Suprapubic skin (tissue), 4 donors: Measurements from ENCODE around the gene TRPC4.

Source experiments
- EP300 ChIP-seq: sonication (generic); formaldehyde crosslinking; IDR thresholded peaks from one replicate; pipeline ENCODE4 v1.6.1; 2017; ENCODE audit warnings: antibody characterized with exemption
- POLR2A ChIP-seq, 2 donors: fragments of 450-650 bp; IDR thresholded peaks; one replicate each; pipeline ENCODE4 v1.6.1; 2017; ENCODE audit warnings: antibody characterized with exemption in 2 of 2, mild to moderate bottlenecking in 2 of 2, moderate library complexity in 2 of 2
- POLR2AphosphoS5 ChIP-seq, 3 donors: sonication (generic); formaldehyde crosslinking; IDR thresholded peaks; one replicate each; pipeline ENCODE4 v1.6.1; 2017; ENCODE audit warnings: antibody characterized with exemption in 3 of 3
- TF ChIP-seq, protein P1 (sequence below), 2 donors: fragments of 200-600 bp in 1 of 2; fragments of 450-650 bp in 1 of 2; sonication (generic) in 1 of 2; IDR thresholded peaks; one replicate each; pipeline ENCODE4 v1.5.1; 2016 to 2019; ENCODE audit warnings: antibody characterized with exemption in 2 of 2, mild to moderate bottlenecking in 1 of 2, moderate library complexity in 1 of 2

DNA sequence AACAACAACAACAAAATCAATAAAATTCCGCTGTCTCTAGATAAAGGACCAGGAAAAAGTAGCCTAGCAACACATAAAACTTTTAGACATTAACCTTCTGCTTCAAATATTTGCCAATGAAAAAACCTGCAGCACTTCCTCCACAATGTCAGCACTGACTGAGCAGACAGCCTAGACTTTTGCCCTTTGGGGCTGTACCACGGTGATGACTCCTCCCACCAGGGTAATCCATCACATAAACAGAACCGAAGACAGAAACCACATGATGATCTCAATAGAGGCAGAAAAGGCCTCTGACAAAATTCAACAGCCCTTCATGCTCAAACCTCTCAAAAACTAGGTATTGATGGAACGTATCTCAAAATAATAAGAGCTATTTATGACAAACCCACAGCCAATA lies 30.2 kb upstream of the TRPC4 start:
- TF ChIP-seq POLR2A (IDR thresholded peaks at IDR 0.05) (no peak), EP300 (no peak), POLR2AphosphoS5 (IDR thresholded peaks at IDR 0.05) (no peak)
- TF ChIP-seq, protein P1, sequence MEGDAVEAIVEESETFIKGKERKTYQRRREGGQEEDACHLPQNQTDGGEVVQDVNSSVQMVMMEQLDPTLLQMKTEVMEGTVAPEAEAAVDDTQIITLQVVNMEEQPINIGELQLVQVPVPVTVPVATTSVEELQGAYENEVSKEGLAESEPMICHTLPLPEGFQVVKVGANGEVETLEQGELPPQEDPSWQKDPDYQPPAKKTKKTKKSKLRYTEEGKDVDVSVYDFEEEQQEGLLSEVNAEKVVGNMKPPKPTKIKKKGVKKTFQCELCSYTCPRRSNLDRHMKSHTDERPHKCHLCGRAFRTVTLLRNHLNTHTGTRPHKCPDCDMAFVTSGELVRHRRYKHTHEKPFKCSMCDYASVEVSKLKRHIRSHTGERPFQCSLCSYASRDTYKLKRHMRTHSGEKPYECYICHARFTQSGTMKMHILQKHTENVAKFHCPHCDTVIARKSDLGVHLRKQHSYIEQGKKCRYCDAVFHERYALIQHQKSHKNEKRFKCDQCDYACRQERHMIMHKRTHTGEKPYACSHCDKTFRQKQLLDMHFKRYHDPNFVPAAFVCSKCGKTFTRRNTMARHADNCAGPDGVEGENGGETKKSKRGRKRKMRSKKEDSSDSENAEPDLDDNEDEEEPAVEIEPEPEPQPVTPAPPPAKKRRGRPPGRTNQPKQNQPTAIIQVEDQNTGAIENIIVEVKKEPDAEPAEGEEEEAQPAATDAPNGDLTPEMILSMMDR (IDR thresholded peaks at IDR 0.05): no peak
